ENCODE data around the gene TRIM16. TPM values are rescaled to one million over a fixed set of nuclear protein-coding genes. Genes with fewer than 3 reads are reported as not detected.

The TRIM16 gene
- total RNA-seq, 1 experiment from 2014 or later, result 17.7 TPM

DNA sequence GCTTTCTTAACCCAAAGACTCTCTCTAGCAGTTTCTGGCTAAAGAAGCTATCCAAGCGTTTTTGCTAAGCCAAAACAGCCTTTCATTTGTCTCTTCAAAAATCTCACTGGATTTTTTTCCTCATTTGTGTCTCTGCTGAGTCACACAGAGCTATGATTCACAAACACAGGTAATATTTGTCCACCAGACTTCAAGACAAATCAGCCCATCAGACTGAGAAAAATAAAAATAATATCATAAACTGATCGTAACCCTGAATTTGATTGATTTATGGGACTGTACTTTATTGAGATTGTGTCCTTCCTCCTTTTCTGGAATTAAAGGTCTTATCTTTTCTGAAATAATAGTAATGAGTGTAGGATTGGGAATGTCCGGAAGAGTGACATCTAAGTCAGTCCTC is 25.8 kb downstream of the TRIM16 start:
- Mint-ChIP-seq H3K27ac (no peak overlapping the region), H3K36me3 (ENCODE audit: insufficient read depth in 1 of 3, low read depth in 3 of 3) (peaks cover 0 to 25% (median 21%) of the 10 kb centered on the region in 3 experiments; a peak in 5 of 7 replicates), H3K9me3 (no peaks in the 10 kb centered on the region), H3K27me3 (ENCODE audit: low read depth) (no peaks in the 10 kb centered on the region), H3K4me3 (no peak overlapping the region), H3K4me1 (peaks cover 28 to 34% of the 10 kb centered on the region in 2 experiments)
- no peak for TF ChIP-seq CTCF (conservative IDR thresholded peaks at IDR 0.05)
- H3K9ac ChIP-seq (ENCODE audit: extremely low read depth, insufficient read length, low read length), result no peak overlapping the region
- no peak overlapping the region for H4K91ac ChIP-seq (ENCODE audit: insufficient read length, low read depth, low read length)
- no peaks in the 10 kb centered on the region for H3K79me1 ChIP-seq (ENCODE audit: insufficient read depth, low read depth, low read length, poor library complexity, severe bottlenecking)
- H2BK5ac ChIP-seq (ENCODE audit: insufficient read length, low read length), result no peak overlapping the region
- no peak overlapping the region for H4K8ac ChIP-seq (replicated peaks; ENCODE audit: insufficient read length, low read depth, low read length)
- H3K27ac ChIP-seq (ENCODE audit: insufficient read length, low read depth, low read length), result no peak overlapping the region
- H3K4ac ChIP-seq (ENCODE audit: low read depth, low read length), result no peak overlapping the region
- no peak overlapping the region for H3K23ac ChIP-seq (ENCODE audit: insufficient read length, low read depth, low read length)
- no peak overlapping the region for H2BK120ac ChIP-seq (ENCODE audit: low read depth, low read length, poor library complexity, severe bottlenecking)
- H3K56ac ChIP-seq (ENCODE audit: insufficient read length, low read depth, low read length), result no peak overlapping the region
- no peaks in the 10 kb centered on the region for H4K20me1 ChIP-seq (ENCODE audit: control insufficient read depth, insufficient read depth, insufficient read length)
- H3K27me3 ChIP-seq (ENCODE audit: insufficient read depth, low read length), result no peaks in the 10 kb centered on the region
- H4K5ac ChIP-seq (ENCODE audit: insufficient read length, low read depth, low read length), result no peak overlapping the region
- H2BK20ac ChIP-seq (ENCODE audit: low read depth, low read length, poor library complexity, severe bottlenecking), result no peak overlapping the region
- H3K9me3 ChIP-seq (ENCODE audit: control insufficient read depth, low read depth, low read length), result no peaks in the 10 kb centered on the region
- no peaks in the 10 kb centered on the region for H3K79me2 ChIP-seq (ENCODE audit: insufficient read depth, low read length)
- no peak overlapping the region for H2BK15ac ChIP-seq (ENCODE audit: low read depth, low read length)
- H3K4me1 ChIP-seq (ENCODE audit: insufficient read depth, low read length), result no peaks in the 10 kb centered on the region
- H3K23me2 ChIP-seq (ENCODE audit: insufficient read length, low read depth, low read length, poor library complexity, severe bottlenecking), result no peaks in the 10 kb centered on the region
- no CpG with 5 or more reads among the region's 3 CpGs for WGBS (ENCODE audit: extremely low coverage, insufficient read length, low lambda C conversion rate)
- DNase-seq, result no peak
- H2BK12ac ChIP-seq (ENCODE audit: insufficient read length, low read depth, low read length), result no peak overlapping the region
- H3K18ac ChIP-seq (ENCODE audit: insufficient read length, low read depth, low read length), result no peak overlapping the region
- no peak overlapping the region for H2AK5ac ChIP-seq (ENCODE audit: insufficient read length, low read length)
- no peak overlapping the region for H3K4me2 ChIP-seq (ENCODE audit: insufficient read depth, insufficient read length, low read length)
- no peak overlapping the region for H2AFZ ChIP-seq (ENCODE audit: low read length)
- H3K14ac ChIP-seq (ENCODE audit: insufficient read depth, low read length), result no peak overlapping the region
- no peak overlapping the region for H3T11ph ChIP-seq (ENCODE audit: low read length)
